ENCODE data around the gene LRRFIP1. TPM values are rescaled to one million over a fixed set of nuclear protein-coding genes. Genes with fewer than 3 reads are reported as not detected.
A peak's percentile ranks its signal among the peaks of the same experiment; 100 is the strongest.

LRRFIP1 gene
- polyA plus RNA-seq, 1 of the 3 experiments (the other 2 are of a cell fraction), result 47.3 TPM

DNA sequence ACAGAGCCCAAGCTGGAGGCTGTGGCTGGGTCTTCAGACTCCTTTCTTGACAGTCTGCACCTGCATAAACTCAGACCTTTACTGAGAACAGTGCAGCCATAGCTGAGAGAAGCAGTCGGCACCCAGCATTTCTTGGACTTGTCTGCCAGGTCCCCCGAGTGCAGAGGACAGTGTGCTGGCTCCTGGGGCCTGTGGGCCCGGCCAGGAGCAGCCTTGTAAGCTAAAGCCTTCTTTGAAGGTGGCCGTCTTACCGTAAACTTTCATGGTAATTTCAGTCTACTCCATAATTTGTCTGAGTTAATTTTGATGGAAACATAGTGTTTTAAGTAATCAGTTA, 70.9 kb downstream of the LRRFIP1 start:
- H3K9ac ChIP-seq, result no peak overlapping the region
- peaks cover 100% of the 10 kb centered on the region for H3K79me2 ChIP-seq (ENCODE audit: insufficient read depth)
- no peak for TF ChIP-seq RFX5 (IDR thresholded peaks at IDR 0.05; ENCODE audit: low read length)
- TF ChIP-seq, protein P1, sequence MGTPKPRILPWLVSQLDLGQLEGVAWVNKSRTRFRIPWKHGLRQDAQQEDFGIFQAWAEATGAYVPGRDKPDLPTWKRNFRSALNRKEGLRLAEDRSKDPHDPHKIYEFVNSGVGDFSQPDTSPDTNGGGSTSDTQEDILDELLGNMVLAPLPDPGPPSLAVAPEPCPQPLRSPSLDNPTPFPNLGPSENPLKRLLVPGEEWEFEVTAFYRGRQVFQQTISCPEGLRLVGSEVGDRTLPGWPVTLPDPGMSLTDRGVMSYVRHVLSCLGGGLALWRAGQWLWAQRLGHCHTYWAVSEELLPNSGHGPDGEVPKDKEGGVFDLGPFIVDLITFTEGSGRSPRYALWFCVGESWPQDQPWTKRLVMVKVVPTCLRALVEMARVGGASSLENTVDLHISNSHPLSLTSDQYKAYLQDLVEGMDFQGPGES (IDR thresholded peaks at IDR 0.05; ENCODE audit: low read depth, low read length), result no peak
- no peak for TF ChIP-seq FOXJ3 (CRISPR knock-in tag; IDR thresholded peaks at IDR 0.05)
- TF ChIP-seq POLR2AphosphoS5 (IDR thresholded peaks at IDR 0.05; ENCODE audit: low read depth, low read length), result no peak
- no peak for TF ChIP-seq TCF12 (IDR thresholded peaks at IDR 0.05)
- no peak for TF ChIP-seq TEAD4 (IDR thresholded peaks at IDR 0.05; ENCODE audit: borderline replicate concordance, insufficient read depth)
- no peak for TF ChIP-seq YY1 (IDR thresholded peaks at IDR 0.05; ENCODE audit: low read depth)
- TF ChIP-seq, protein P2, sequence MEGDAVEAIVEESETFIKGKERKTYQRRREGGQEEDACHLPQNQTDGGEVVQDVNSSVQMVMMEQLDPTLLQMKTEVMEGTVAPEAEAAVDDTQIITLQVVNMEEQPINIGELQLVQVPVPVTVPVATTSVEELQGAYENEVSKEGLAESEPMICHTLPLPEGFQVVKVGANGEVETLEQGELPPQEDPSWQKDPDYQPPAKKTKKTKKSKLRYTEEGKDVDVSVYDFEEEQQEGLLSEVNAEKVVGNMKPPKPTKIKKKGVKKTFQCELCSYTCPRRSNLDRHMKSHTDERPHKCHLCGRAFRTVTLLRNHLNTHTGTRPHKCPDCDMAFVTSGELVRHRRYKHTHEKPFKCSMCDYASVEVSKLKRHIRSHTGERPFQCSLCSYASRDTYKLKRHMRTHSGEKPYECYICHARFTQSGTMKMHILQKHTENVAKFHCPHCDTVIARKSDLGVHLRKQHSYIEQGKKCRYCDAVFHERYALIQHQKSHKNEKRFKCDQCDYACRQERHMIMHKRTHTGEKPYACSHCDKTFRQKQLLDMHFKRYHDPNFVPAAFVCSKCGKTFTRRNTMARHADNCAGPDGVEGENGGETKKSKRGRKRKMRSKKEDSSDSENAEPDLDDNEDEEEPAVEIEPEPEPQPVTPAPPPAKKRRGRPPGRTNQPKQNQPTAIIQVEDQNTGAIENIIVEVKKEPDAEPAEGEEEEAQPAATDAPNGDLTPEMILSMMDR (IDR thresholded peaks at IDR 0.05), result no peak
- TF ChIP-seq, protein P3, sequence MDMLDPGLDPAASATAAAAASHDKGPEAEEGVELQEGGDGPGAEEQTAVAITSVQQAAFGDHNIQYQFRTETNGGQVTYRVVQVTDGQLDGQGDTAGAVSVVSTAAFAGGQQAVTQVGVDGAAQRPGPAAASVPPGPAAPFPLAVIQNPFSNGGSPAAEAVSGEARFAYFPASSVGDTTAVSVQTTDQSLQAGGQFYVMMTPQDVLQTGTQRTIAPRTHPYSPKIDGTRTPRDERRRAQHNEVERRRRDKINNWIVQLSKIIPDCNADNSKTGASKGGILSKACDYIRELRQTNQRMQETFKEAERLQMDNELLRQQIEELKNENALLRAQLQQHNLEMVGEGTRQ (IDR thresholded peaks at IDR 0.05; ENCODE audit: borderline replicate concordance, low read depth, low read length), result no peak
- WGBS (ENCODE audit: low lambda C conversion rate), result 86% methylated on average over 5 of the region's 5 CpGs
- no peak for DNase-seq
- peaks cover 38% of the 10 kb centered on the region for H3F3A ChIP-seq (replicated peaks; ENCODE audit: insufficient read depth)
- no peaks in the 10 kb centered on the region for H3K36me3 ChIP-seq (replicated peaks in 1 of 2; ENCODE audit: control insufficient read depth in 1 of 2, insufficient read depth in 2 of 2, low read length in 1 of 2)
- peak overlapping the region; percentile 65; the same call in 1 of the 2 replicates for H3K4me2 ChIP-seq
- H3K9me3 ChIP-seq, result no peaks in the 10 kb centered on the region
- H3K27ac ChIP-seq (ENCODE audit: low read depth in 2 of 2, low read length in 1 of 2), result peak overlapping the region in 1 of 2 experiments; percentile 88; a peak in 2 of 4 replicates
- H4K20me1 ChIP-seq (ENCODE audit: insufficient read depth), result peaks cover 73% of the 10 kb centered on the region
- no peaks in the 10 kb centered on the region for H3K27me3 ChIP-seq (ENCODE audit: insufficient read depth)
- no peak overlapping the region for H2AFZ ChIP-seq (ENCODE audit: low read depth)
- ChIA-PET POLR2A (no interaction called here), CTCF (interaction anchor here (2.4 kb wide), 1 partner anchor 47 kb away, joined by 15 read pairs; no protein-coding TSS in a partner anchor)
- no peaks in the 10 kb centered on the region for H3K9me2 ChIP-seq
- no peak overlapping the region for H3K4me3 ChIP-seq (ENCODE audit: low read depth in 2 of 2, low read length in 1 of 2)
- H3K4me1 ChIP-seq (ENCODE audit: control insufficient read depth in 1 of 2, insufficient read depth in 2 of 2, low read depth in 1 of 2, low read length in 1 of 2), result peaks cover 72 to 89% of the 10 kb centered on the region in 2 experiments

DNA sequence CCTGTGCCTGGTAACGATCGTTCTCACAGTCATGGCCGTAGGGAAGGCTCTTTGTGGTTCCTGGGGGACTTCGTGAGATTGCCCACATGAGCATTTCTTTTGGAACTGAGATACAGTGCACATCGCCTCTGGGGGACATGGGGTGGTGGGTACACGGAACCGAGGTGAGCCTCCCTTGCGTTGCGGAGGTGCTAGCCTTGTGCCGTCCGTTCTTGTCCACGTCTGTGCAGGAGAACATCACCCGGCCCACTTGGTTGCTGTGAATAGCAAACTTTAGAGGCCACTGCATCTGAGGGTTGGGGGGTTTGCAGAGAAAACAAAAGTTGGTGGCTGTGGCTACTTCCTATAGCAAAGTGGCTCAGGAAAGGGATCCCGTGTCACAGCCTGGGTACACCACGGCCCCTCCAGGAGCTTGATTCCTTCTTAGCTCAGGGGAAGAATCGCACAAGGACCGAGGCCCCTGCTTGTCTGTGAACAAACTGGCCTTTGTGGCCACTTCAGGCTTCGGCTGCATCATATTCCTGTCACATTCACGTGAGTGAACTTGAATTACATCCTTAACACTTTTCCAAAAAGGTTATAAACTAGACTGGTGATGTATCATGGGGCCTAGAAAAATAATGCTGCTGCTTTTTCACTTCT, 72.6 kb downstream of the LRRFIP1 start:
- Histone ChIP-seq H3K4me1 (ENCODE audit: control insufficient read depth in 1 of 2, insufficient read depth in 2 of 2, low read depth in 1 of 2, low read length in 1 of 2) (peaks cover 66 to 92% of the 10 kb centered on the region in 2 experiments), H3K27ac (ENCODE audit: low read depth in 2 of 2, low read length in 1 of 2) (peak overlapping the region; percentile 92 to 95), H3F3A (replicated peaks; ENCODE audit: insufficient read depth) (peaks cover 37% of the 10 kb centered on the region), H3K9ac (peak overlapping the region; percentile 24; the same call in 1 of the 2 replicates), H3K27me3 (ENCODE audit: insufficient read depth) (no peaks in the 10 kb centered on the region), H3K4me2 (peak overlapping the region; percentile 80), H3K4me3 (ENCODE audit: low read depth in 2 of 2, low read length in 1 of 2) (no peak overlapping the region), H3K9me3 (no peaks in the 10 kb centered on the region), H2AFZ (ENCODE audit: low read depth) (no peak overlapping the region), H4K20me1 (ENCODE audit: insufficient read depth) (peaks cover 73% of the 10 kb centered on the region), H3K9me2 (no peaks in the 10 kb centered on the region), H3K79me2 (ENCODE audit: insufficient read depth) (peaks cover 100% of the 10 kb centered on the region), H3K36me3 (replicated peaks in 1 of 2; ENCODE audit: control insufficient read depth in 1 of 2, insufficient read depth in 2 of 2, low read length in 1 of 2) (no peaks in the 10 kb centered on the region)
- ChIA-PET CTCF (interaction anchor here (1.2 to 4.6 kb wide), 3 partner anchors 15 to 45 kb away, joined by 3 to 22 read pairs (median 11); no protein-coding TSS in a partner anchor), POLR2A (no interaction called here)
- DNase-seq, result no peak
- WGBS (ENCODE audit: low lambda C conversion rate), result 93% methylated on average over 14 of the region's 19 CpGs
- TF ChIP-seq EZH2phosphoT487 (IDR thresholded peaks at IDR 0.05; ENCODE audit: borderline replicate concordance, low read depth) (no peak), TAF1 (IDR thresholded peaks at IDR 0.05; ENCODE audit: borderline replicate concordance, low read depth, low read length) (no peak), RAD21 (IDR thresholded peaks at IDR 0.05; ENCODE audit: low read length) (no peak), FOXM1 (IDR thresholded peaks at IDR 0.05; ENCODE audit: low read depth) (no peak), PBX3 (IDR thresholded peaks at IDR 0.05) (no peak), TEAD4 (IDR thresholded peaks at IDR 0.05; ENCODE audit: borderline replicate concordance, insufficient read depth) (no peak), CHD2 (IDR thresholded peaks at IDR 0.05; ENCODE audit: low read length, partially characterized antibody) (no peak), MEF2A (IDR thresholded peaks at IDR 0.05; ENCODE audit: borderline replicate concordance, low read depth) (no peak), GATA2 (CRISPR knock-in tag; IDR thresholded peaks at IDR 0.05) (no peak), RFX5 (IDR thresholded peaks at IDR 0.05; ENCODE audit: low read length) (no peak), POLR2AphosphoS5 (IDR thresholded peaks at IDR 0.05; ENCODE audit: low read depth, low read length) (no peak), YY1 (IDR thresholded peaks at IDR 0.05; ENCODE audit: low read depth) (no peak)
- TF ChIP-seq, protein P4, sequence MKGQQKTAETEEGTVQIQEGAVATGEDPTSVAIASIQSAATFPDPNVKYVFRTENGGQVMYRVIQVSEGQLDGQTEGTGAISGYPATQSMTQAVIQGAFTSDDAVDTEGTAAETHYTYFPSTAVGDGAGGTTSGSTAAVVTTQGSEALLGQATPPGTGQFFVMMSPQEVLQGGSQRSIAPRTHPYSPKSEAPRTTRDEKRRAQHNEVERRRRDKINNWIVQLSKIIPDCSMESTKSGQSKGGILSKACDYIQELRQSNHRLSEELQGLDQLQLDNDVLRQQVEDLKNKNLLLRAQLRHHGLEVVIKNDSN (IDR thresholded peaks at IDR 0.05; ENCODE audit: borderline replicate concordance, low read depth), result no peak
- TF ChIP-seq, protein P3 (IDR thresholded peaks at IDR 0.05; ENCODE audit: borderline replicate concordance, low read depth, low read length), result no peak

All from SK-N-SH (cell line).